ENCODE measurements around the gene GJC2. TPM values are rescaled to one million over a fixed set of nuclear protein-coding genes. Genes with fewer than 3 reads are reported as not detected.

Gene GJC2
- total and polyA plus RNA-seq, 4 donors, result 1.5 to 6.7 (median 2.6) TPM

DNA sequence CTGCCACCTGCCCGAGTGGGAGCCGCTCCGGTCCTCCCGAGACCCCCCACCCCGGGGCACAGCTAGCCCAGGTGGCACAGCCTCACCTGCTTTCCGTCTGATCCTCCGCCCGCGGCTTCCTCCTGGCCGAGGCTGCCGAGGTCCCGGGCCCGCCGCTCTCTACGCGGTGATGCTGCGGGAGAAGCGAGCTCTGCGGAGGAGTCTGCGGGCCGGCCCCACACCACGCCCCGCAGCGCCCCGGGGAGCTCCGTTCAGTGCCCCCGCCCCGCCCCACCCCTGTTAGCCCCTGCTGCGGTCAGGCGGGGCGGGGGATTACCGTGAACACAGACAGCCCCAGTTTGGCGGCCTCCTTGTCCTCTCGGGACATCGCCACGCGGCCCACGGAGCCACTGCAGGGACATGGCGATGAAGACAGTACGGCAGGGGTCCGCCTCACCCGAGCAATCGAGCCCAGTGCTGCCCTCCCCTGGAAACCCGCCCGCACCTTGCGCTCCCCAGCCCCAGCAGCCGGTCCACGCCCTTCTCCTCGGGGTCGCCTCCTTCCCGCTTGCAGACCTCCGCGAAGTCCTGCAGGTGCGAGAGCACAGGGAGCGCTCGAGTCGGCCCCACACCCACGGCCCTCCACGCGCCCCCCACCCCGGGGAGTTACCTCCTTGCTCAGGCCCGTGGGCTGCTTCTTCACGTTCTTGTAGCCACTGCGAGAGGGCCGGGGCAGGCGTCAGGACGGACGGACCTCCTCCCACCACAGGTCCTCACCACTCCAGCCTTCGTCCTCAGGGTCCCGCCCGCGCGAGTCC lies 47.5 kb upstream of the GJC2 start:
- H3K4me3 ChIP-seq, result peak overlapping the region; percentile 83
- 6 to 7% methylated on average over 58 to 73 of the region's 73 CpGs for WGBS, 2 donors
- TF ChIP-seq, protein P1, sequence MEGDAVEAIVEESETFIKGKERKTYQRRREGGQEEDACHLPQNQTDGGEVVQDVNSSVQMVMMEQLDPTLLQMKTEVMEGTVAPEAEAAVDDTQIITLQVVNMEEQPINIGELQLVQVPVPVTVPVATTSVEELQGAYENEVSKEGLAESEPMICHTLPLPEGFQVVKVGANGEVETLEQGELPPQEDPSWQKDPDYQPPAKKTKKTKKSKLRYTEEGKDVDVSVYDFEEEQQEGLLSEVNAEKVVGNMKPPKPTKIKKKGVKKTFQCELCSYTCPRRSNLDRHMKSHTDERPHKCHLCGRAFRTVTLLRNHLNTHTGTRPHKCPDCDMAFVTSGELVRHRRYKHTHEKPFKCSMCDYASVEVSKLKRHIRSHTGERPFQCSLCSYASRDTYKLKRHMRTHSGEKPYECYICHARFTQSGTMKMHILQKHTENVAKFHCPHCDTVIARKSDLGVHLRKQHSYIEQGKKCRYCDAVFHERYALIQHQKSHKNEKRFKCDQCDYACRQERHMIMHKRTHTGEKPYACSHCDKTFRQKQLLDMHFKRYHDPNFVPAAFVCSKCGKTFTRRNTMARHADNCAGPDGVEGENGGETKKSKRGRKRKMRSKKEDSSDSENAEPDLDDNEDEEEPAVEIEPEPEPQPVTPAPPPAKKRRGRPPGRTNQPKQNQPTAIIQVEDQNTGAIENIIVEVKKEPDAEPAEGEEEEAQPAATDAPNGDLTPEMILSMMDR (IDR thresholded peaks at IDR 0.05; ENCODE audit: control extremely low read depth, extremely low read depth), result no peak
- H3K27ac ChIP-seq (ENCODE audit: low read depth in 1 of 2, low read length in 1 of 2), result peak overlapping the region; percentile 23 to 65
- ATAC-seq (ENCODE audit: insufficient read depth, low FRiP score), result peak; percentile 21
- DNase-seq, result peak in 2 of 3 donors; percentile 29 to 55
- H3K9ac ChIP-seq (ENCODE audit: insufficient read depth in 1 of 2, low read length in 2 of 2), result no peak overlapping the region
- peaks cover 9 to 43% (median 25%) of the 10 kb centered on the region in 4 donors for H3K36me3 ChIP-seq (ENCODE audit: control insufficient read depth in 4 of 4, insufficient read depth in 4 of 4, low read length in 4 of 4)
- peaks cover 0 to 7% (median 3%) of the 10 kb centered on the region in 5 donors for H3K4me1 ChIP-seq (ENCODE audit: control insufficient read depth in 5 of 5, insufficient read depth in 5 of 5, low read length in 5 of 5)
- H3K27me3 ChIP-seq (ENCODE audit: control insufficient read depth in 3 of 3, insufficient read depth in 3 of 3, low read length in 2 of 3), result no peaks in the 10 kb centered on the region
- no peaks in the 10 kb centered on the region for H3K9me3 ChIP-seq (ENCODE audit: control insufficient read depth in 4 of 4, insufficient read depth in 3 of 4, low read length in 3 of 4)

DNA sequence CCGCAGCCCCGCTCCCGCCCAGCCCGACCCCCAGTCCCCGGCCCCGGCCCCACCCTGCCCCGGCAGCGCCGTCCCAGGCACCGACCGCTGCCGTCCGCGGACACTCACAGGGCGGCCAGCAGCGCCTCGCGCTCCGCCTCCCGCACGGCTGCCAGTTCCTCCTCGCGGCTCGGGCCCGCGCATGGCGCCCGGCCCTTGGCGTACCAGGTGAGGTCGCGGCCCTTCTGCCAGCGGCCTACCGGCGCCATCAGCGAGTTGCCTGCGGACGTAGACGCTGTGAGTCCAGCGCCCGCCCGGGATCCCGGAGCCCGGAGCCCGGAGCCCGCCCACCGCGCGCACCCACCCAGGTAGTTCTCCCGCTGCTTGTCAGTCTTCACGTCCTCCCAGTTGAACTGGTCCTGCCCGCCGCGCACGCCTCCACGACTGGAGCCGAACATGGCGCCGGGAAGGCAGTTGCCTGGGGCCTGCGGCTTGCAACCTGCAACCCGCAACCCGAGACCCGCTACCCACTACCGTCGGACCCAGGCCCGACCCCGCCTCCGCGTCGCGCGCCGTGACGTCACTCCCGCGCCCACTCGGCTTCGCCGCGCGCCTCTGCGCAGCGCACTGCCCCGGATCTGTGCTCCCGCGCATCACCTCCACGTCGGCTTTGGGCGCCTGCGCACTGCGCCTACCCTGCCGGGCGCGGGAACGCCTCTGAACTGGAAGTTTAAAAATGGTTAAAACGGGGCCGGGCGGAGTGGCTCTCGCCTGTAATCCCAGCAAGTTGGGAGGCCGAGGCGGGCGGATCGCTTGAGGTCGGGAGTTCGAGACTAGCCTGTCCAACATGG lies 46.7 kb upstream of the GJC2 start, which contains the start of gene C1orf35:
Gene C1orf35 (minus strand): TSS at position 535 of the 830 bp plus-strand sequence. CDS start 98 bp downstream, at position 437.
- peak within 1 kb of the TSS; percentile 17 to 25 for H3K9ac ChIP-seq (ENCODE audit: insufficient read depth in 1 of 2, low read length in 2 of 2)
- H3K4me1 ChIP-seq (ENCODE audit: control insufficient read depth in 5 of 5, insufficient read depth in 5 of 5, low read length in 5 of 5), result peaks cover under 1 to 6% (median 3%) of the 10 kb centered on the region in 5 donors
- H3K9me3 ChIP-seq (ENCODE audit: control insufficient read depth in 4 of 4, insufficient read depth in 3 of 4, low read length in 3 of 4), result no peaks in the 10 kb centered on the region
- H3K4me3 ChIP-seq, result peak within 1 kb of the TSS; percentile 83
- 0% methylated on average over 94 to 104 of the region's 104 CpGs for WGBS, 2 donors
- H3K27me3 ChIP-seq (ENCODE audit: control insufficient read depth in 3 of 3, insufficient read depth in 3 of 3, low read length in 2 of 3), result no peaks in the 10 kb centered on the region
- TF ChIP-seq, protein P1 (IDR thresholded peaks at IDR 0.05; ENCODE audit: control extremely low read depth, extremely low read depth), result no peak
- peaks cover 9 to 38% (median 20%) of the 10 kb centered on the region in 4 donors for H3K36me3 ChIP-seq (ENCODE audit: control insufficient read depth in 4 of 4, insufficient read depth in 4 of 4, low read length in 4 of 4)
- ATAC-seq (ENCODE audit: insufficient read depth, low FRiP score), result peak; percentile 79
- H3K27ac ChIP-seq (ENCODE audit: low read depth in 1 of 2, low read length in 1 of 2), result peak within 1 kb of the TSS; percentile 71 to 94
- DNase-seq, result peak; percentile 96 to 97 (median 96)

DNA sequence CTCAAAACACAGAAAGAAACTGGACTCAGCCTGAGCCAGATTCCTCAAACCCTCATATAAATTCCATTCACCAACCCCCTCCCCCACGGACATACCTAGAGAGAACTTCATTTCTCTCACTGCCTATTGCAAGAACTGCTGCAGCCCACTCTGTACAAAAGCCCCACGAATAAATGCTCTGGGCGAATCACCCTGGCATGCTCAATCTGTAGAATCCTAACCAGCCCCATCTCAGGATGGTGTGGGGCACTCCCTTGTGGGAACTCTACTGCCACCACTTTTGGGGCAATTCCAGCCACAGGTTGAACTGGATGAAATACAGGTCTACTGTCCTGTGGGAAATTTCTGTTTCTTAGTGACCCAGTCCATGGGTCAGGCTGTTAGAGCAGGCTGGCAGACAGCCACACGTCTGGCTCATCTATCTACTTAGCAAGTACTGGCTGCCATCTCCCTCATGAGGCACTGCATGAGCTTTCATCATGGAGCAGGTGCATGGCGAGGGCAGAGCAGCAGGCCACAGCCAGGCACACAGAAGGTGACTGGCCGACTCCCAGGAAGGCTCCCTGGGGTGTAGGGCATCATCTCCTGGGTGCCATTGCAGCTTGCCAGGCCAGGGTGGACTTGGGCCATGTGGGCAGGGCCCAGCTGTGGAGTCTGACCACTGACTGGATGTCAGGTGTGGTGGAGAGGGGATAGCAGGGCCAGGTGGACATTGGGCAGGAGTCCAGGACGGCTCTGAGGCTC lies 45.0 kb upstream of the GJC2 start:
- Histone ChIP-seq H3K36me3 (ENCODE audit: control insufficient read depth in 4 of 4, insufficient read depth in 4 of 4, low read length in 4 of 4) (peaks cover under 1 to 24% (median 6%) of the 10 kb centered on the region in 4 donors), H3K9me3 (ENCODE audit: control insufficient read depth in 4 of 4, insufficient read depth in 3 of 4, low read length in 3 of 4) (no peaks in the 10 kb centered on the region), H3K27ac (ENCODE audit: low read depth in 1 of 2, low read length in 1 of 2) (no peak overlapping the region), H3K4me3 (no peak overlapping the region), H3K27me3 (ENCODE audit: control insufficient read depth in 3 of 3, insufficient read depth in 3 of 3, low read length in 2 of 3) (no peaks in the 10 kb centered on the region), H3K4me1 (ENCODE audit: control insufficient read depth in 5 of 5, insufficient read depth in 5 of 5, low read length in 5 of 5) (peaks cover 2 to 11% (median 6%) of the 10 kb centered on the region in 5 donors), H3K9ac (ENCODE audit: insufficient read depth in 1 of 2, low read length in 2 of 2) (no peak overlapping the region)
- TF ChIP-seq, protein P1 (IDR thresholded peaks at IDR 0.05; ENCODE audit: control extremely low read depth, extremely low read depth), result no peak
- no peak for DNase-seq
- WGBS, 2 donors, result 77 to 79% methylated on average over 7 of the region's 7 CpGs
- no peak for ATAC-seq (ENCODE audit: insufficient read depth, low FRiP score)

All from lung (tissue), 12 donors.